HFFc6 (cell line): ENCODE data around the gene CBFA2T2. TPM values are rescaled to one million over a fixed set of nuclear protein-coding genes. Genes with fewer than 3 reads are reported as not detected.
"Not testable (repeated sequence)": the region's sequence is repeated elsewhere in the genome, so short reads cannot be mapped to it uniquely, and the experiment has no call there.

Experiments
- DNase-seq: peaks from one replicate; pipeline ENCODE4 v3.0.0-alpha.2; 2018
- H3K27ac Mint-ChIP-seq: 2 replicates; pipeline ENCODE4 v1.8.0; 2020; ENCODE audit warnings: mild to moderate bottlenecking, mixed read lengths
- H3K27me3 Mint-ChIP-seq: 2 replicates; pipeline ENCODE4 v1.8.0; 2021; ENCODE audit warnings: mild to moderate bottlenecking, moderate library complexity, mixed read lengths; ENCODE audit not compliant: insufficient read depth
- H3K36me3 Mint-ChIP-seq: 2 replicates; pipeline ENCODE4 v1.8.0; 2021; ENCODE audit warnings: low read depth, mixed read lengths
- H3K4me1 Mint-ChIP-seq: 2 replicates; pipeline ENCODE4 v1.8.0; 2020; ENCODE audit warnings: low read depth, mixed read lengths
- H3K4me3 Mint-ChIP-seq: 2 replicates; pipeline ENCODE4 v1.8.0; 2020; ENCODE audit warnings: mild to moderate bottlenecking, moderate library complexity, mixed read lengths
- H3K9me3 Mint-ChIP-seq: 2 replicates; pipeline ENCODE4 v1.8.0; 2020; ENCODE audit warnings: mild to moderate bottlenecking, mixed read lengths
- long read RNA-seq: library from polyadenylated mRNA; unstranded; transcript quantifications from one replicate; pipeline ENCODE4 v2.0.0, GENCODE V29; 2019
- total RNA-seq, 6 experiments: library from RNA; stranded (reverse); fragmentation: NEBNext Ultra II Directional; extraction: Animal tissue kit (Norgen Biotek cat#: 25700); gene quantifications; 2 replicates in 1 of 6; 3 replicates in 5 of 6; pipeline ENCODE4 v1.2.3, GENCODE V29; 2021
- TF ChIP-seq, protein P1 (sequence below): fragments of 200-600 bp; sonication (generic); IDR thresholded peaks from 2 replicates; pipeline ENCODE4 v1.5.0; 2021; ENCODE audit warnings: antibody characterized with exemption, mild to moderate bottlenecking

The CBFA2T2 gene
- total RNA-seq, result 1 to 10 TPM; 7.0 to 9.1 (median 8.0) TPM
- long read RNA-seq, partial matches to known transcripts, result 0 of 1 reads
- long read RNA-seq, other reads (novel, unspliced or antisense), result 1 of 1 reads

DNA sequence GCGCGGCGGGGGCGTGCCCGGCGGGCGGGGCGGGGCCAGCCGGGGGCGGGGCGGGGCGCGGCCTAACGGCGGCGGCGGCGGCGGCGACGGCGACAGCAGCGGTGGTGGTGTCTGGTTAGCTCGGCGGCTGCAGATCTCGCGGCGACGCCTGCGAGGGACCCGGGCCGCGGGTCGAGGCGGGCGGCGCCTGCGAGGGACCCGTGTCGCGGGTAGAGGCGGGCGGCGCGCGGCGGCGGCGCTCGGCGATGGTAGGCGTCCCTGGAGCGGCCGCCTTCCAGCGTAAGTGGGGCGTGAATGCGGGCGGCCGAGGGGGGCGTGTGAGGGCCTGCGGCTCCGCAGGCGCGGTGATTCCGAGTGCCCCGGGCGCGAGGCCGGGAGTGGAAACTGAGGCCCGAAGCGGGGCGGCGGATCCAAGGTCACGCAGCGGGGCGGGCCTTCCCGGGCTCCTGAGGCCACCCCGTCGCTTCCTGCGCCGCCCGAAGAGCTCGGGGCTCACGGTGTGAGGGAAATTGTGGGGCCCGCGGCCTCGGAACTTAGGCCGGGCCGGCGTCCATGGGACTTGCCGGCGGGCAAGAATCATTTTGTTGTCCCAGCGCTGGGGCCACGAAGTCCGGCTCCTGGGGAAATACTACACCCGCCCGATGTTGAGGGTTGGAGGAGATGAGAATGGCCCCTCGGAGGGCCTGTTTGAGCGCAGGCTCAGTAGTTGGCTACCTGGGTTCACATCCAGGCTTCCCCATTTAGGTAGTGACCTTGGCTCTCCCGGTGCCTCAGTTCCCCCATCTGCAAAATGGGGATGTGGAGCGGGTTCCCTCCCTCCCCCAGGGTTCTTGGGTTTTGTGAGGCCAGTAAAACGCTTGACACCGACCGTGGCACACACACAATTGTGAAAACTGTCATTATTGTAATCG is at the start of gene CBFA2T2:
Gene CBFA2T2, plus strand, starts transcription at position 74 of the 911 bp plus-strand sequence. Its CDS starts 172 bp downstream, at position 246.
- Mint-ChIP-seq H3K36me3 (no peaks in the 10 kb centered on the region), H3K27ac (peak within 1 kb of the TSS; percentile 84), H3K27me3 (no peaks in the 10 kb centered on the region), H3K4me3 (peak within 1 kb of the TSS; percentile 87), H3K9me3 (no peaks in the 10 kb centered on the region), H3K4me1 (peaks cover 11% of the 10 kb centered on the region)
- TF ChIP-seq, protein P1, sequence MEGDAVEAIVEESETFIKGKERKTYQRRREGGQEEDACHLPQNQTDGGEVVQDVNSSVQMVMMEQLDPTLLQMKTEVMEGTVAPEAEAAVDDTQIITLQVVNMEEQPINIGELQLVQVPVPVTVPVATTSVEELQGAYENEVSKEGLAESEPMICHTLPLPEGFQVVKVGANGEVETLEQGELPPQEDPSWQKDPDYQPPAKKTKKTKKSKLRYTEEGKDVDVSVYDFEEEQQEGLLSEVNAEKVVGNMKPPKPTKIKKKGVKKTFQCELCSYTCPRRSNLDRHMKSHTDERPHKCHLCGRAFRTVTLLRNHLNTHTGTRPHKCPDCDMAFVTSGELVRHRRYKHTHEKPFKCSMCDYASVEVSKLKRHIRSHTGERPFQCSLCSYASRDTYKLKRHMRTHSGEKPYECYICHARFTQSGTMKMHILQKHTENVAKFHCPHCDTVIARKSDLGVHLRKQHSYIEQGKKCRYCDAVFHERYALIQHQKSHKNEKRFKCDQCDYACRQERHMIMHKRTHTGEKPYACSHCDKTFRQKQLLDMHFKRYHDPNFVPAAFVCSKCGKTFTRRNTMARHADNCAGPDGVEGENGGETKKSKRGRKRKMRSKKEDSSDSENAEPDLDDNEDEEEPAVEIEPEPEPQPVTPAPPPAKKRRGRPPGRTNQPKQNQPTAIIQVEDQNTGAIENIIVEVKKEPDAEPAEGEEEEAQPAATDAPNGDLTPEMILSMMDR, result no peak
- DNase-seq, result peak; percentile 10

DNA sequence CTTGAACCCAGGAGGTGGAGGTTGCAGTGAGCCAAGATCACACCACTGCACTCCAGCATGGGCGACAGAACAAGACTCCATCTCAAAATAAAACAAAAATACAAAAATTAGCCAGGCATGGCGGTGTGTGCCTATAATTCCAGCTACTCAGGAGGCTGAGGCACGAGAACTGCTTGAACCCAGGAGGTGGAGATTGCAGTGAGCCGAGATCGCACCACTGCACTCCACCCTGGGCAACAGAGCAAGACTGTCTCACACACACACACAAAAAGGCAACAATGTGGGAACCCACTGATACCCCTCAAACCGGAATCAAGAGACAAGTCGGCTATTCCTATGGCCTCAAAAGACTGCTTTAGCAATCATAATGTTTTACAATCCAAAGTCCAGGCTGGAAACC is 49.3 kb upstream of the CBFA2T2 start:
- not testable (repeated sequence) for H3K4me3 Mint-ChIP-seq, DNase-seq, H3K9me3 Mint-ChIP-seq, H3K27ac Mint-ChIP-seq, H3K27me3 Mint-ChIP-seq, H3K36me3 Mint-ChIP-seq
- peaks cover 21% of the 10 kb centered on the region for H3K4me1 Mint-ChIP-seq

DNA sequence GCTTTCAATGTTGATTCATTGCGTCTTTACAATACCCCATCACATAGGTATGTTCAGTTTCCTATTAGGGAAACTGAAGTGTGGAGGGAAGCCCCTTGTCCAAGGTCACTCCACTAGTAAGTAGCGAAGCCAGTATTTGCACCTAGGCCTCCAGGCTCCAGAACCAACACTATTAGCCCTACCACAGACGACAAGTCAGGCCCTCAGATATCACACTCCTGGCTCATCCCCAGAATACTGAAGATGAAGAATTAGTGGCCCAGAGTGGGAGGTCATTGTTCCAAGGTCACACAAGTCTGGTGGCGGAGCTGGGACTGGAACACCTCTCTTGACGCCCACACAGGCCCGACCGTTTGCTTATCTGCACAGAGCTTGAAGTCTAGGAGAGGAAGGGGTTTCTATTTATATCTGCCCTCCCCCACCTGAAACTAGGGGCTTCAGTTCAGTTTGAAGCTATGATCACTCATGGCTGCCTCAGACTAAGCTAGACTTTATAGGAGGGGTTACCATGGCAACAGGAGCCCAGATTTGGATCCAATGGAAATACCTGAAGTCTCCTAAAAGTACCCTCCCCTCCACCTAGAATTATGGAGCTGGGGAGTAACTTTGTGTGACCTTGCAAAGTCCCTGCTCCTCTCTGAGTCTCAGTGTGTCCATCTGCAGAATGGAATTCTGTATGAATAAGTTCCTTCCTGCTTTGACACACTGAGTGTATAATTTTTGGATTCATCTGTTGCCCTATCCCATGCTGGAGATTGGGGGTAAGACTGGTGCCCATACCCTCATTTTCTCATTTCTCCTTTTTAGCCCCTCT is 48.5 kb upstream of the CBFA2T2 start:
- TF ChIP-seq, protein P1, result no peak
- peaks cover 2% of the 10 kb centered on the region; the same call in 1 of the 2 replicates for H3K27me3 Mint-ChIP-seq
- H3K4me1 Mint-ChIP-seq, result peaks cover 21% of the 10 kb centered on the region
- no peak for DNase-seq
- H3K4me3 Mint-ChIP-seq, result no peak overlapping the region
- H3K9me3 Mint-ChIP-seq, result no peaks in the 10 kb centered on the region
- no peaks in the 10 kb centered on the region for H3K36me3 Mint-ChIP-seq
- no peak overlapping the region for H3K27ac Mint-ChIP-seq

DNA sequence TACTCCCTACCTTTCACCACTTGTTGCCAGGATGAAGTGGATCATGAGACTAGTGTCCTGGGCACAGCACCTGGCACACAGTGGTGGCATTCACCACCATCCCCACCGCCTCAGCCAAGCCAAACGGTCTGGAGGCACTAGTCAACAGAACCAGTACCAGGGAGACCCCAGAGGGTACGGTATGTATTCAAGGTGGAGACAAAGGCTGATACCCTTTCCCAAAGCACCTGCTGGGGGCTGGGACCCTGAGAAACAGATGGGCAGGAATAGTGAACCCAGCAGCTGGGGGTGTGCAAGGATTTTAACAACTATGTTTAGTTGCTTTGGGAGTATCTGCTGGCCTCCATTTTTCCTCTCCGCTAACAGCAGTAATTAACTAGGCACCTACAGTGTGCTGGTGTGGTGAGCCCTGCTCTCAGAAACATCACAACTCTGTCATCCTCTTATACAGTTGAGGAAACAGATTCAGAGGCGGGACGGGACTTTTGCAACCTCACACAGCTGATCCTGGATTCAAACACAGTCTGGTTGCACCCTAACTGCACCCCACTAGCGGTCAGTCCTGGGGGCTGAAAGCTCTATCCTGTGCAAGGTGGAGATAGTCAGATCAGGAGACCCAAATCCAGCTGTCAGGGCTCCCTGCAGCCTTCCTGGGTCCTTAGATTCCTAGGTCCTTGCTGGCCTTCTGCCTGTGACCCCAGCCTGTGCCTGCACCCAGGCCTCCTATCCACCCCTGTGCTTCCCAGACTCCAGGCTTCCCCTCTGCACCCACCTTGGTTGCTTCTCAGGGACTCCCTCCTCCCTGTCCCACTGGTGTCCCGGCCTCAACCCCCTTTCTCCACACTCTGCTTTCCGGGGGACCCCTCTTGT is 47.5 kb upstream of the CBFA2T2 start:
- Mint-ChIP-seq H3K4me1 (peaks cover 21% of the 10 kb centered on the region), H3K36me3 (no peaks in the 10 kb centered on the region), H3K27ac (peak overlapping the region; percentile 57; the same call in 1 of the 2 replicates), H3K27me3 (peaks cover 2% of the 10 kb centered on the region; the same call in 1 of the 2 replicates), H3K9me3 (no peaks in the 10 kb centered on the region), H3K4me3 (peak overlapping the region; percentile 87)
- DNase-seq, result no peak
- TF ChIP-seq, protein P1, result no peak

DNA sequence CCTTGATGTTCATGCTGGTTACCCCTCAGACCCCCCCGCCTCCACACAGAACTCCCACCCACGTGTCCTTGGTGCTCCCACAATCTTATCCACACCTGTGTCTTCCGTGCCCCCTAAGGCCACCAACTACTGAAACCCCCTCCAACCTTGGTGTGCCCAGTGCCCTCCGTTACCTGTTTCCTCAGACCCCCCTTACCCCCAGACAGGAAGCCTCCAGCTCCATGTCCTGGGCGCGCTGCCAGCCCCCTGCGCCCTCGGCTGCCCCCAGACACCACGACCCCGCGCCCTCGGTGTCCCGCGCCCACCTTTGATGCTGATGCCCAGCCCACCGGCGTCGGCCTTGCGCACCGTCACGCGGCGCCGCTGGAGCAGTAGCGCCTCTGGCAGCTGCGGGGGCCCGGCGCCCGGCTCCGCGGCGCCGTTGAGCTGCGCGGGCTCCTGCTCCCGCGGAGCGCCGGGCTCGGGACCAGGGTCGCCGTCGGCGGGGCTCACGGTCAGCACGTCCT is 46.8 kb upstream of the CBFA2T2 start:
- Mint-ChIP-seq H3K4me3 (peak overlapping the region; percentile 87), H3K36me3 (no peaks in the 10 kb centered on the region), H3K27me3 (peaks cover 2% of the 10 kb centered on the region; the same call in 1 of the 2 replicates), H3K9me3 (no peaks in the 10 kb centered on the region), H3K27ac (peak overlapping the region; percentile 57; the same call in 1 of the 2 replicates), H3K4me1 (peaks cover 21% of the 10 kb centered on the region)
- TF ChIP-seq, protein P1, result no peak
- DNase-seq, result no peak
